Left ventricle myocardium inferior (tissue), 1 donor: ENCODE measurements around the gene BCAR3. TPM values are rescaled to one million over a fixed set of nuclear protein-coding genes. Genes with fewer than 3 reads are reported as not detected.

Source experiments
- DNase-seq: peaks from one replicate; pipeline ENCODE4 v3.0.0-alpha.2; 2020
- H3K27ac ChIP-seq: fragments of 200-600 bp; replicated peaks from 2 replicates; pipeline ENCODE4 v1.8.0; 2021
- H3K27me3 ChIP-seq: fragments of 200-600 bp; 2 replicates; pipeline ENCODE4 v1.8.0; 2021; ENCODE audit warnings: low read depth
- H3K36me3 ChIP-seq: fragments of 200-600 bp; 2 replicates; pipeline ENCODE4 v1.8.0; 2021
- H3K4me1 ChIP-seq: fragments of 200-600 bp; 2 replicates; pipeline ENCODE4 v1.8.0; 2021
- H3K4me3 ChIP-seq: fragments of 200-600 bp; 2 replicates; pipeline ENCODE4 v1.8.0; 2021; ENCODE audit warnings: mild to moderate bottlenecking, moderate library complexity
- H3K9me3 ChIP-seq: fragments of 200-600 bp; replicated peaks from 2 replicates; pipeline ENCODE4 v1.8.0; 2021
- CTCF ChIP-seq: fragments of 200-600 bp; IDR thresholded peaks from 2 replicates; pipeline ENCODE4 v1.8.0; 2021; ENCODE audit warnings: antibody characterized with exemption, mild to moderate bottlenecking, borderline replicate concordance
- intact Hi-C: fragments of 100-400 bp; cut with micrococcal nuclease; formaldehyde crosslinking; loops from one replicate; pipeline ENCODE4 v1.11.0; 2022
- total RNA-seq: library from RNA; stranded (reverse); fragmentation: NEBNext Ultra II Directional; extraction: Animal tissue kit (Norgen Biotek cat#: 25700); gene quantifications from one replicate; pipeline ENCODE4 v1.2.1, GENCODE V29; 2021
- donor health status: DM: no; HTN: yes; CAD: no; lungs with severe emphysema.

Gene BCAR3
- total RNA-seq, 1 donor from 2014 or later: 23.5 TPM

- intact Hi-C loops: no loop called here
- DNase-seq: no peak
- Histone ChIP-seq H3K4me3 (no peak overlapping the region), H3K4me1 (peaks cover 40% of the 10 kb centered on the region), H3K9me3 (no peaks in the 10 kb centered on the region), H3K27me3 (no peaks in the 10 kb centered on the region), H3K27ac (no peak overlapping the region), H3K36me3 (no peaks in the 10 kb centered on the region)
- TF ChIP-seq CTCF: no peak
Measured at GRCh38 chr1:93716941-93717368, 35.3 kb upstream of the BCAR3 start.

GRCh38 chr1:93716163-93716562 is 34.5 kb upstream of the BCAR3 start:
- TF ChIP-seq CTCF: no peak
- Histone ChIP-seq H3K9me3 (no peaks in the 10 kb centered on the region), H3K36me3 (no peaks in the 10 kb centered on the region), H3K27ac (peak overlapping the region; percentile 79), H3K27me3 (no peaks in the 10 kb centered on the region), H3K4me1 (peaks cover 33% of the 10 kb centered on the region), H3K4me3 (no peak overlapping the region)
- no peak for DNase-seq
- intact Hi-C loops: no loop called here

- intact Hi-C loops: no loop called here
- TF ChIP-seq CTCF: no peak
- Histone ChIP-seq H3K27me3 (no peaks in the 10 kb centered on the region), H3K27ac (peak overlapping the region; percentile 79), H3K4me1 (peaks cover 33% of the 10 kb centered on the region), H3K36me3 (no peaks in the 10 kb centered on the region), H3K4me3 (no peak overlapping the region), H3K9me3 (no peaks in the 10 kb centered on the region)
- DNase-seq: peak; percentile 48
Measured at GRCh38 chr1:93715529-93716126, 34.0 kb upstream of the BCAR3 start.

GRCh38 chr1:93714356-93714755 is 32.7 kb upstream of the BCAR3 start:
- TF ChIP-seq CTCF: no peak
- intact Hi-C loops: no loop called here
- H3K27me3 ChIP-seq: no peaks in the 10 kb centered on the region
- no peak overlapping the region for H3K27ac ChIP-seq
- no peaks in the 10 kb centered on the region for H3K9me3 ChIP-seq
- no peak for DNase-seq
- no peak overlapping the region for H3K4me3 ChIP-seq
- no peaks in the 10 kb centered on the region for H3K36me3 ChIP-seq
- peaks cover 41% of the 10 kb centered on the region for H3K4me1 ChIP-seq

GRCh38 chr1:93713341-93713740 is 31.7 kb upstream of the BCAR3 start:
- DNase-seq: no peak
- no peaks in the 10 kb centered on the region for H3K9me3 ChIP-seq
- no peak overlapping the region for H3K4me3 ChIP-seq
- no peak for TF ChIP-seq CTCF
- intact Hi-C loops: no loop called here
- peaks cover 51% of the 10 kb centered on the region for H3K4me1 ChIP-seq
- H3K36me3 ChIP-seq: no peaks in the 10 kb centered on the region
- no peak overlapping the region for H3K27ac ChIP-seq
- H3K27me3 ChIP-seq: no peaks in the 10 kb centered on the region
